B cell (primary cell): Measurements from ENCODE around the gene CEMIP2. TPM values are rescaled to one million over a fixed set of nuclear protein-coding genes. Genes with fewer than 3 reads are reported as not detected.
A peak's percentile ranks its signal among the peaks of the same experiment; 100 is the strongest.

Source experiments
- ATAC-seq: fragments of 200-7000 bp; cut with Tn5 transposase; one replicate; pipeline ENCODE4 v1.10.0; 2021; ENCODE audit warnings: low read depth, mild to moderate bottlenecking, moderate number of reproducible peaks, moderate library complexity
- CTCF ChIA-PET: fragments of 350-600 bp; sonication (Branson Sonifier 250); formaldehyde crosslinking; loops from one replicate; lab custom pipeline; 2021; ENCODE audit warnings: antibody characterized with exemption, inconsistent platforms; lab: Charles Lee
- POLR2A ChIA-PET: fragments of 350-600 bp; sonication (Branson Sonifier 250); formaldehyde crosslinking; loops from one replicate; lab custom pipeline; 2021; ENCODE audit warnings: antibody characterized with exemption; lab: Charles Lee
- DNase-seq: peaks from one replicate; pipeline ENCODE4 v3.0.0; 2013
- H2AFZ ChIP-seq: 2 replicates; pipeline ENCODE4 v1.6.1; 2012; ENCODE audit warnings: mild to moderate bottlenecking, low read depth, low read length; ENCODE audit not compliant: insufficient read depth, poor library complexity, severe bottlenecking
- H3K27ac ChIP-seq, 2 donors: 1 replicate in 1 of 2; 2 replicates in 1 of 2; pipeline ENCODE4 v1.5.1; 2012 to 2013; ENCODE audit warnings: low read length in 2 of 2, mild to moderate bottlenecking in 2 of 2, moderate library complexity in 1 of 2
- H3K27me3 ChIP-seq, 4 experiments: fragments of 200-600 bp in 1 of 4; sonication (generic) in 1 of 4; replicated peaks in 1 of 4; 1 replicate in 2 of 4; 2 replicates in 2 of 4; pipeline versions ENCODE4 v1.6.1 to v1.7.0; 2013 to 2016; ENCODE audit warnings: low read length in 3 of 4, mild to moderate bottlenecking in 2 of 4, mixed read lengths in 1 of 4, moderate library complexity in 1 of 4; ENCODE audit not compliant: insufficient read depth in 4 of 4, control insufficient read depth in 3 of 4; ENCODE audit errors: control extremely low read depth in 1 of 4
- H3K36me3 ChIP-seq, 2 experiments: replicated peaks in 1 of 2; 1 replicate in 1 of 2; 2 replicates in 1 of 2; pipeline versions ENCODE4 v1.6.1 to v1.7.1; 2013; ENCODE audit warnings: low read length in 1 of 2; ENCODE audit not compliant: insufficient read depth in 2 of 2, control insufficient read depth in 1 of 2; ENCODE audit errors: control extremely low read depth in 1 of 2, extremely low read depth in 1 of 2
- H3K4me1 ChIP-seq, 2 donors: fragments of 200-600 bp in 1 of 2; sonication (generic) in 1 of 2; 1 replicate in 1 of 2; 2 replicates in 1 of 2; pipeline versions ENCODE4 v1.5.1 to v1.6.1; 2013 to 2017; ENCODE audit warnings: low read length in 2 of 2; ENCODE audit not compliant: control insufficient read depth in 2 of 2, insufficient read depth in 2 of 2
- H3K4me2 ChIP-seq: replicated peaks from 2 replicates; pipeline ENCODE3; 2012; ENCODE audit warnings: mild to moderate bottlenecking, low read depth, low read length; ENCODE audit not compliant: poor library complexity, severe bottlenecking
- H3K4me3 ChIP-seq, 5 experiments: fragments of 200-600 bp in 1 of 5; sonication (generic) in 1 of 5; 1 replicate in 3 of 5; 2 replicates in 2 of 5; pipeline versions ENCODE4 v1.5.1 to v1.7.0; 2011 to 2016; ENCODE audit warnings: low read length in 4 of 5, mild to moderate bottlenecking in 4 of 5, low read depth in 2 of 5, control low read depth in 1 of 5, moderate library complexity in 1 of 5; ENCODE audit not compliant: insufficient read depth in 1 of 5; ENCODE audit errors: control extremely low read depth in 1 of 5, extremely low read depth in 1 of 5
- H3K79me2 ChIP-seq: fragments of 200-600 bp; sonication (generic); one replicate; pipeline ENCODE4 v1.6.0; 2016; ENCODE audit warnings: low read length; ENCODE audit not compliant: control insufficient read depth, insufficient read depth
- H3K9ac ChIP-seq: fragments of 200-600 bp; sonication (generic); 2 replicates; pipeline ENCODE4 v1.6.1; 2017; ENCODE audit warnings: mild to moderate bottlenecking, low read length, moderate library complexity
- H3K9me3 ChIP-seq, 3 donors: one replicate each; pipeline versions ENCODE4 v1.6.1 to v1.7.1; 2013; ENCODE audit warnings: low read length in 2 of 3; ENCODE audit not compliant: control insufficient read depth in 2 of 3, insufficient read depth in 1 of 3; ENCODE audit errors: control extremely low read depth in 1 of 3
- H4K20me1 ChIP-seq: 2 replicates; pipeline ENCODE4 v1.6.0; 2012; ENCODE audit warnings: mild to moderate bottlenecking, low read length; ENCODE audit not compliant: insufficient read depth, control insufficient read depth, poor library complexity, severe bottlenecking
- H3K27ac Mint-ChIP-seq: one replicate; pipeline ENCODE4 v1.8.0; 2021; ENCODE audit warnings: mixed read lengths
- H3K27me3 Mint-ChIP-seq: one replicate; pipeline ENCODE4 v1.8.0; 2021; ENCODE audit warnings: mixed read lengths
- H3K4me1 Mint-ChIP-seq: one replicate; pipeline ENCODE4 v1.8.0; 2021; ENCODE audit warnings: mixed read lengths
- H3K4me3 Mint-ChIP-seq: one replicate; pipeline ENCODE4 v1.8.0; 2021; ENCODE audit warnings: mixed read lengths
- H3K9me3 Mint-ChIP-seq: one replicate; pipeline ENCODE4 v1.8.0; 2022; ENCODE audit warnings: mixed read lengths; ENCODE audit not compliant: insufficient read depth
- CTCF ChIP-seq: fragments of 200-600 bp; IDR thresholded peaks from one replicate; pipeline ENCODE4 v1.8.0; 2022; ENCODE audit warnings: antibody characterized with exemption, mild to moderate bottlenecking
- EZH2 ChIP-seq: IDR thresholded peaks from 2 replicates; pipeline ENCODE4 v1.6.1; 2012; ENCODE audit warnings: borderline replicate concordance, low read depth, mild to moderate bottlenecking, moderate library complexity, low read length; ENCODE audit not compliant: insufficient read depth, poor library complexity, severe bottlenecking
- WGBS: methylation state at CpG from one replicate; pipeline ENCODE4 v1.1.5; 2013; ENCODE audit warnings: missing lambda C conversion rate; ENCODE audit not compliant: insufficient coverage; 5-methylcytosine and 5-hydroxymethylcytosine counted together
- intact Hi-C: fragments of 100-400 bp; cut with micrococcal nuclease; formaldehyde crosslinking; loops from one replicate; pipeline ENCODE4 v1.10.0; 2022
- polyA plus RNA-seq: library from polyadenylated mRNA; depleted of rRNA; stranded (reverse); fragments of >200 nt; gene quantifications from 2 replicates; pipeline ENCODE4 v1.2.3, GENCODE V29; 2012
- total RNA-seq, 2 donors: library from RNA; stranded (reverse); fragments of 120-200 nt in 1 of 2; gene quantifications; 1 replicate in 1 of 2; 2 replicates in 1 of 2; pipeline versions ENCODE4 v1.2.3 to v1.2.4, GENCODE V29; 2013 to 2022

CEMIP2 gene
- total and polyA plus RNA-seq, 2 donors (not counting 1 experiment from before 2014, with no cell fraction given): 35.4 to 90.6 TPM

GRCh38 chr9:71747576-71747975 lies 20.7 kb downstream of the CEMIP2 start:
- H3K27ac Mint-ChIP-seq: no peak overlapping the region
- no peak overlapping the region for H3K4me3 Mint-ChIP-seq
- Histone ChIP-seq H3K9me3 (no peaks in the 10 kb centered on the region), H3K27me3 (no peaks in the 10 kb centered on the region), H3K9ac (no peak overlapping the region), H3K27ac (peak overlapping the region in 1 of 2 donors; percentile 42), H3K4me2 (no peak overlapping the region), H3K4me1 (peaks cover 5 to 10% of the 10 kb centered on the region in 2 donors), H3K79me2 (peaks cover 44% of the 10 kb centered on the region), H3K4me3 (no peak overlapping the region), H2AFZ (no peak overlapping the region), H3K36me3 (peaks cover 8 to 42% of the 10 kb centered on the region in 2 experiments), H4K20me1 (peaks cover 22% of the 10 kb centered on the region)
- no peaks in the 10 kb centered on the region for H3K9me3 Mint-ChIP-seq
- intact Hi-C loops: no loop called here
- DNase-seq (no peak), ATAC-seq (no peak)
- ChIA-PET POLR2A (no interaction called here), CTCF (interaction anchor here (0.5 to 2.3 kb wide), 7 partner anchors 12 to 824 kb away, joined by 3 to 12 read pairs (median 5); partner anchors contain the start of gene CEMIP2)
- no peak for TF ChIP-seq CTCF
- no peak for TF ChIP-seq EZH2
- peaks cover 36% of the 10 kb centered on the region for H3K4me1 Mint-ChIP-seq
- H3K27me3 Mint-ChIP-seq: no peaks in the 10 kb centered on the region

- Histone ChIP-seq H3K36me3 (peaks cover 8 to 42% of the 10 kb centered on the region in 2 experiments), H4K20me1 (peaks cover 14% of the 10 kb centered on the region), H3K9ac (no peak overlapping the region), H3K4me2 (no peak overlapping the region), H2AFZ (no peak overlapping the region), H3K27ac (no peak overlapping the region), H3K4me1 (peaks cover 0 to 8% of the 10 kb centered on the region in 2 donors), H3K9me3 (no peaks in the 10 kb centered on the region), H3K27me3 (no peaks in the 10 kb centered on the region), H3K79me2 (peaks cover 37% of the 10 kb centered on the region), H3K4me3 (no peak overlapping the region)
- ChIA-PET CTCF (interaction anchor here (0.7 to 2.3 kb wide), 5 partner anchors 13 to 278 kb away, joined by 3 to 12 read pairs (median 5); partner anchors contain the start of gene CEMIP2), POLR2A (no interaction called here)
- peaks cover 33% of the 10 kb centered on the region for H3K4me1 Mint-ChIP-seq
- DNase-seq (no peak), ATAC-seq (no peak)
- no CpG with 5 or more reads among the region's 1 CpG for WGBS
- H3K27ac Mint-ChIP-seq: peak overlapping the region; percentile 50
- H3K4me3 Mint-ChIP-seq: no peak overlapping the region
- intact Hi-C loops: no loop called here
- no peaks in the 10 kb centered on the region for H3K27me3 Mint-ChIP-seq
- TF ChIP-seq CTCF (no peak), EZH2 (no peak)
- H3K9me3 Mint-ChIP-seq: no peaks in the 10 kb centered on the region
These were observed 21.6 kb downstream of the CEMIP2 start for GRCh38 chr9:71746758-71747125.
